ENCODE measurements around the gene COL9A3. TPM values are rescaled to one million over a fixed set of nuclear protein-coding genes. Genes with fewer than 3 reads are reported as not detected.

COL9A3 gene
- total RNA-seq, 4 donors from 2014 or later: 13.4 to 22.9 (median 18.4) TPM

GRCh38 chr20:62823688-62824475 is 7.0 kb downstream of the COL9A3 start:
- DNase-seq (ENCODE audit: extremely low spot score): no peak
- H3K9me3 ChIP-seq: no peaks in the 10 kb centered on the region
- peak overlapping the region in 2 of 4 donors; percentile 58 to 67 for H3K4me3 ChIP-seq
- TF ChIP-seq POLR2AphosphoS5 (IDR thresholded peaks at IDR 0.05) (no peak), POLR2A (IDR thresholded peaks at IDR 0.05; ENCODE audit: low read depth) (no peak), EP300 (IDR thresholded peaks at IDR 0.05) (no peak)
- TF ChIP-seq, protein P1, sequence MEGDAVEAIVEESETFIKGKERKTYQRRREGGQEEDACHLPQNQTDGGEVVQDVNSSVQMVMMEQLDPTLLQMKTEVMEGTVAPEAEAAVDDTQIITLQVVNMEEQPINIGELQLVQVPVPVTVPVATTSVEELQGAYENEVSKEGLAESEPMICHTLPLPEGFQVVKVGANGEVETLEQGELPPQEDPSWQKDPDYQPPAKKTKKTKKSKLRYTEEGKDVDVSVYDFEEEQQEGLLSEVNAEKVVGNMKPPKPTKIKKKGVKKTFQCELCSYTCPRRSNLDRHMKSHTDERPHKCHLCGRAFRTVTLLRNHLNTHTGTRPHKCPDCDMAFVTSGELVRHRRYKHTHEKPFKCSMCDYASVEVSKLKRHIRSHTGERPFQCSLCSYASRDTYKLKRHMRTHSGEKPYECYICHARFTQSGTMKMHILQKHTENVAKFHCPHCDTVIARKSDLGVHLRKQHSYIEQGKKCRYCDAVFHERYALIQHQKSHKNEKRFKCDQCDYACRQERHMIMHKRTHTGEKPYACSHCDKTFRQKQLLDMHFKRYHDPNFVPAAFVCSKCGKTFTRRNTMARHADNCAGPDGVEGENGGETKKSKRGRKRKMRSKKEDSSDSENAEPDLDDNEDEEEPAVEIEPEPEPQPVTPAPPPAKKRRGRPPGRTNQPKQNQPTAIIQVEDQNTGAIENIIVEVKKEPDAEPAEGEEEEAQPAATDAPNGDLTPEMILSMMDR (IDR thresholded peaks at IDR 0.05): no peak
- WGBS: 74% methylated on average over 9 of the region's 38 CpGs
- peak overlapping the region in 2 of 4 donors; percentile 87 to 88 for H3K27ac ChIP-seq (replicated peaks in 1 of 4)
- peaks cover 0 to 26% (median under 1%) of the 10 kb centered on the region in 4 donors for H3K27me3 ChIP-seq
- intact Hi-C loops (cut with DNase I): no loop called here
- H3K36me3 ChIP-seq: peaks cover 0 to 6% (median 0%) of the 10 kb centered on the region in 4 donors
- H3K4me1 ChIP-seq: peaks cover 25 to 39% (median 26%) of the 10 kb centered on the region in 4 donors

DNA sequence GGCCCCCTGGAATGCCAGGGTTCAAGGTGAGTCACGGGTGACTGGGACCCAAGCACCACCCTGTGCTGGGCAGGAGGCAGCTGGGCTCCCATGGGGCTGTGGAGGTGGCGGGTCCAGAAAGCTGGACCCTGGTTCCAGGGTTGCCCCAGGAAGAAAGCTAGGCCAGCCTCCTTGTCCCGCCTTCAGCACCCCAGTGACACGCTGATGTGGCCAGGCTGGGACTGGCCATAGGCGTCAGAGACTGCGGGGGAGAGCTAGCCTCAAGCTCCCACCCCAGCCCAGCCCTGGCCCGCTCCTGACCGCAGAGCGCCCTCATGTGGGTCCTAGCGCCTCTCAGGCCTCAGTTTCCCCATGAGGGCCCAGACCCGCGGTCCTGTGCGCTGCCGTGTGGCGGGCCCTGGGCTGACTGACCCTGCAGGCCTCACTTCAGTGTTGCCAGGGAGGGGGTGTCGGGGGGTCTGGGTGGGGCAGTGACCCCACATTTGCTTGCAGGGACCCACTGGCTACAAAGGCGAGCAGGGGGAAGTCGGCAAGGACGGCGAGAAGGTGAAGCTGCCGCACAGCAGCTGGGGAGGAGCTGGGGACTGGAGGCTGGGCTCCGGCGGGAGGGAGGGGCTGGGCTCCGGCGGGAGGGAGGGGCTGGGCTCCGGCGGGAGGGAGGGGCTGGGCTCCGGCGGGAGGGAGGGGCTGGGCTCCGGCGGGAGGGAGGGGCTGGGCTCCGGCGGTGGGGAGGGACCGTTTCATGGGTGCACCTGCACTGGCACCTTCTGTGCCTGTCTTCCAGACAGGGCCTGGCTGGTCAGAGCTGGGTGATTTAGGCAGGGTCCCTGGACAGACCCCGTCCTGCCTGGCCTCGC is 7.9 kb downstream of the COL9A3 start:
- peak overlapping the region in 3 of 4 donors; percentile 43 to 67 (median 58) for H3K4me3 ChIP-seq

DNA sequence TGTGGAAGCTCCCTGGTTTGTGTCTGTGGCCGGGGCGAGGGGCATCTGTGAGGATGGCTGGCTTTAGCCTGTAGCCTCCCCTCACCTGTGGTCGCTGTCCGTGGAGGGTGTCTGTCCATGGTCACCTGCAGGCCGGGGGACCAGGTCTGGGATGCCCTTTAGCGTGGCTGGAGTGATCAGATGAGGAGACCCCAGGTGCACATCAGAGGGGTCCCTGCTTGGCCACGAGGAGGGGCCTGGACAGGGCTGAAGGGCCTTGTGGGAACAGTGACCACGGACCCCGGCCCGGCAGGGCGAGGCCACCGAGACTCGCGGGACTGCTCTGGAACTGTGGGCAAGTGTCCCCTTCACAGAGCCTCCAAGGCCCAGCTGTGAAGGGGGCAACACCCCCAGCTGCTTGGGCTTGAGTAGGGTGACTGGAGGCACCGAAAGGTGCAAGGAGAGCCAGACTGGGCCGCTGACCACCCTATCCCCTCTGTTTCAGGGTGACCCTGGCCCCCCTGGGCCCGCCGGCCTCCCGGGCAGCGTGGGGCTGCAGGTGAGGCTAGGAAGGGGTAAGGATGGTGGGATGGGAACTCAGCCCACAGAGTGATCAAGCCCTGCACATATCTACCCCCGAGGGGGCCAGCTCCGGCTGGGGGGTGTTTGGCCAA is 8.6 kb downstream of the COL9A3 start:
- Histone ChIP-seq H3K27me3 (peaks cover 0 to 11% (median 0%) of the 10 kb centered on the region in 4 donors), H3K36me3 (peaks cover 0 to 6% (median 0%) of the 10 kb centered on the region in 4 donors), H3K4me1 (peaks cover 10 to 23% (median 13%) of the 10 kb centered on the region in 4 donors), H3K27ac (replicated peaks in 1 of 4) (peak overlapping the region in 2 of 4 donors; percentile 87 to 88), H3K9me3 (no peaks in the 10 kb centered on the region), H3K4me3 (peak overlapping the region in 2 of 4 donors; percentile 58 to 67)
- no CpG with 5 or more reads among the region's 22 CpGs for WGBS
- TF ChIP-seq EP300 (IDR thresholded peaks at IDR 0.05): no peak
- TF ChIP-seq, protein P1 (IDR thresholded peaks at IDR 0.05): no peak
- TF ChIP-seq POLR2A (IDR thresholded peaks at IDR 0.05; ENCODE audit: low read depth): no peak
- TF ChIP-seq POLR2AphosphoS5 (IDR thresholded peaks at IDR 0.05): no peak
- intact Hi-C loops (cut with DNase I): no loop called here
- no peak for DNase-seq (ENCODE audit: extremely low spot score)

More for the DNA sequence above, 7.9 kb downstream of the COL9A3 start:
- WGBS: no CpG with 5 or more reads among the region's 36 CpGs
- no peaks in the 10 kb centered on the region for H3K9me3 ChIP-seq
- H3K27me3 ChIP-seq: peaks cover 0 to 18% (median 0%) of the 10 kb centered on the region in 4 donors
- peaks cover 0 to 6% (median 0%) of the 10 kb centered on the region in 4 donors for H3K36me3 ChIP-seq
- DNase-seq (ENCODE audit: extremely low spot score): no peak
- H3K4me1 ChIP-seq: peaks cover 17 to 31% (median 18%) of the 10 kb centered on the region in 4 donors
- intact Hi-C loops (cut with DNase I): no loop called here
- H3K27ac ChIP-seq (replicated peaks in 1 of 4): peak overlapping the region in 2 of 4 donors; percentile 87 to 88
- no peak for TF ChIP-seq EP300 (IDR thresholded peaks at IDR 0.05)
- no peak for TF ChIP-seq POLR2A (IDR thresholded peaks at IDR 0.05; ENCODE audit: low read depth)
- TF ChIP-seq POLR2AphosphoS5 (IDR thresholded peaks at IDR 0.05): peak in 1 of 2 donors; percentile 32
- TF ChIP-seq, protein P1 (IDR thresholded peaks at IDR 0.05): no peak

DNA sequence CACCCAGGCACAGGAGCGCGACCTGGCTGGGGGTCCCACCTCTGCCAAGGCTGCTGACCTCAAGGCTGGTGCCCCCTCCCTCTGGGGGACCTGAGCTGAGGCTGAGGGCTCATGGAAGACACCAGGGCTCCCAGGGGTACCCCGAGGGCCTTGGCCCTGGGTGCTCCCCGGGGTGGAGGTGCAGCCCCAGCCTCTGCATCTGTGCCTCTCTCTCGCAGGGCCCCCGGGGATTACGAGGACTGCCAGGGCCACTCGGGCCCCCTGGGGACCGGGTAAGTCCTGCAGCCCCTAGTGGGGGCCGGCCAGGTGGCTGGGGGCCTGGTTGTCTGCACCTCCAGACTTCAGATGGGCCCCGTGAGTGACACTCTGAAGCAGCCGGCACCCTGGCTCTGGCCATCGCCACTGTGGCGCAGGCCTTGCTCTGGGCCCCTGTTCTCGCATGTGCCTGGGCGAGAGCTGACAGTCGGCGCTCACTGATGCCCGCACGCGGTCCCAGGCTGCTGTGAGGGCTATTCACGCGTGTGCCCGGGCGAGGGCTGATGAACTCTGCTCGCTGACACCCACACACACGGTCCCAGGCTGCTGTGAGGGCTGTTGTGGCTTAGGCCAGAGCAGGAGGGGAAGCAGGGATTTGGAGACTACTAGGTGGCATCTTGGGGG is 9.3 kb downstream of the COL9A3 start:
- peaks cover 11 to 25% (median 13%) of the 10 kb centered on the region in 4 donors for H3K4me1 ChIP-seq
- DNase-seq (ENCODE audit: extremely low spot score): no peak
- intact Hi-C loops (cut with DNase I): no loop called here
- H3K36me3 ChIP-seq: peaks cover 0 to 6% (median 0%) of the 10 kb centered on the region in 4 donors
- H3K27ac ChIP-seq (replicated peaks in 1 of 4): peak overlapping the region in 2 of 4 donors; percentile 87 to 88
- H3K27me3 ChIP-seq: peaks cover 0 to 8% (median 0%) of the 10 kb centered on the region in 4 donors
- H3K4me3 ChIP-seq: no peak overlapping the region
- WGBS: 81% methylated on average over 11 of the region's 27 CpGs
- TF ChIP-seq POLR2A (IDR thresholded peaks at IDR 0.05; ENCODE audit: low read depth) (no peak), EP300 (IDR thresholded peaks at IDR 0.05) (no peak), POLR2AphosphoS5 (IDR thresholded peaks at IDR 0.05) (no peak)
- TF ChIP-seq, protein P1 (IDR thresholded peaks at IDR 0.05): no peak
- H3K9me3 ChIP-seq: no peaks in the 10 kb centered on the region

All from esophagus muscularis mucosa (tissue), 4 donors.